ENCODE data around the gene TBX2.
"Not testable (repeated sequence)": the region's sequence is repeated elsewhere in the genome, so short reads cannot be mapped to it uniquely, and the experiment has no call there.

TBX2 gene

GRCh38 chr17:61440697-61441096 is 41.1 kb downstream of the TBX2 start:
- no peak for DNase-seq

- not testable (repeated sequence) for DNase-seq
Observed at GRCh38 chr17:61441507-61441906, 41.9 kb downstream of the TBX2 start.

- no peak for DNase-seq
Observed at GRCh38 chr17:61442136-61442775, 42.6 kb downstream of the TBX2 start.

GRCh38 chr17:61442878-61443474 is 43.3 kb downstream of the TBX2 start:
- DNase-seq: no peak

GRCh38 chr17:61443475-61443882 is 43.8 kb downstream of the TBX2 start:
- DNase-seq: no peak

- no peak for DNase-seq
Observed at GRCh38 chr17:61444075-61444474, 44.4 kb downstream of the TBX2 start.

- DNase-seq: no peak
Observed at GRCh38 chr17:61444831-61445230, 45.2 kb downstream of the TBX2 start.

GRCh38 chr17:61447358-61447757 is 47.7 kb downstream of the TBX2 start:
- DNase-seq: no peak

- DNase-seq: no peak
Observed at GRCh38 chr17:61448042-61448441, 48.4 kb downstream of the TBX2 start.

- DNase-seq: not testable (repeated sequence)
Observed at GRCh38 chr17:61449140-61449539, 49.5 kb downstream of the TBX2 start.

GRCh38 chr17:61449707-61450640 is 50.3 kb downstream of the TBX2 start:
- DNase-seq: no peak

GRCh38 chr17:61450641-61451537 is 51.2 kb downstream of the TBX2 start:
- no peak for DNase-seq

- DNase-seq: peak; percentile 18
Observed at GRCh38 chr17:61451538-61452300, 52.1 kb downstream of the TBX2 start.

GRCh38 chr17:61452301-61453290 is 53.0 kb downstream of the TBX2 start, which contains the start of gene TBX4:
Gene TBX4 (plus strand): TSS chr17:61452422. CDS start chr17:61456491, 4,069 bp downstream.
- peak; percentile 19 for DNase-seq

GRCh38 chr17:61453566-61454380 is 54.1 kb downstream of the TBX2 start:
- no peak for DNase-seq

GRCh38 chr17:61454381-61455323 is 55.0 kb downstream of the TBX2 start:
- peak; percentile 18 for DNase-seq

GRCh38 chr17:61455324-61456060 is 55.8 kb downstream of the TBX2 start:
- no peak for DNase-seq
